IPS DF 4.7 (cell line): ENCODE data around the gene MEAF6.

Experiments
- DNase-seq: peaks from one replicate; pipeline ENCODE4 v3.0.0-alpha.2; 2013; ENCODE audit warnings: low spot score; ENCODE audit errors: extremely low read depth

The MEAF6 gene

DNA sequence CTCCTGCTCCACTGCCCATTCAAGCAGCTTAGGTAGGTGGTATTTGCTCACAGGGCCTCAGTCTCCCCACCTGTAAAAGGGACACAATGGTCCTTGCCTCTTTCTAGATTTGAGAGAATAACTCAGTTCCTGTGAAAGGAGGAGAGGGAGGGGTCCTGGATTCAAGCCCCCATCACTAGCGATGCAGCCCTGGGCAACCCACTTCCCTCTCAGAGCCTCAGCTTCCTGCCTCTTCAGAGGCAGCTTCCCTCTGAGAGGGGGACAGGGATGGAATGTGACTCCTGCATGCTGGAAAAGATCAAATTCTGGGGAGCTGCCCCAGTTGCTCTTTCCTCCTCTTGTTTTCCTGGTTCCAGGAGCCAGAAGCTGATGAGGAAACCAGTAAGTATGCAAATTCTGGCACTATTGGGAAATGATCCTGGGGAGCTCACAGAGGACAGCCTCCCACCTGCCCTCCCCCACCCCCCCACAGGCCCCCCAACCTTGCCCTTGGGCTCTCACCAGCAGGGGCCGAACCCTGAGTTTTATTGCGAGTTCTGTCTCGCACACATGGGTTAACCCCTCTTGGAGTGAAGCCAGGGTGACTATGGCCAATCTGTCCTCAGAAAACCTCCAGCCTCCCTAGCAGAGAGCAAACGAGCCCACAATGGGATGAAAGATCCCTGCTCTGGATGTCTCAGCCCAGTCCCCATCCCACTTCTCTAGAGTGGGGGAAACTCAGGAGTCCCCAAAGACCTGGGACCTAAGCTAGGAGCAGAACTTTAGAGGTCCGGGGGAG is 28.5 kb downstream of the MEAF6 start:
- no peak for DNase-seq

- no peak for DNase-seq
These were observed 30.1 kb downstream of the MEAF6 start for GRCh38 chr1:37484325-37485051.

- DNase-seq, result no peak
These were observed 30.8 kb downstream of the MEAF6 start for GRCh38 chr1:37483785-37484184.

GRCh38 chr1:37482796-37483744 is 31.5 kb downstream of the MEAF6 start:
- no peak for DNase-seq

DNA sequence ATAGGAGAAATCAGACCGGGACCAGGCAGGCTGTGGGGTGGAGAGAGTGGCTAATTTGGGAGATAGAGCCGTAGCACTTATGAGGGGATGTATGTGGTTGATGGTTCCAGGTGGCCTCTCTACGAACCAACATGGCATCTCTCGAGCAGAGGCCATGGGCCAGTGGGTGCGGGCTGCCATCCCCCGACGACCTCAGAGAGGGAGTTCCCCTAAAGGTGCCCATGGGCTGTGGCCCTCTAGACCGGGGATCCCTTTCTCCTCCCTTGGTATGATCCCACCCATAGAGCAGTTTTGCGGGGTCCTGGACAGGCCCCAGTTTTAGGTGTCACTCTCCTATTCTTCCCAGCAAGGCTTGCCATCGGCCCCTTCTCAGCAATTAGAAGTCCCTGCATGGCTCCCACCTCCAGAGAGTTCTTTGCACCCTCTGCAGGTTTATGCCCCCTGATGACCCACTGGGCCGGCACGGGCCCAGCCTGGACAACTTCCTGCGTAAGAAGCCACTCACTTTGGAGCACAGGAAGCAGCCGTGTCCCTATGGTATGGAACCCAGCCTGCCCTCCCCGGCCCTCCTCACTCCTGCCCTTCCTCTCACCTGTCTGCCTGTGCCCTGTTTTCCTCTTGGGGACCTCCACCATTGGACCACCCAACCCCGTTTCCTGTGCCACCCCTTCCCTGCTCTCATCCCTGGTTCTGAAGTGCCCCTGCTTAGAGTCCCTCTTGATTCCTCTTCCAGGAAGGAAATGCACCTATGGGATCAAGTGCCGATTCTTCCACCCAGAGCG is 32.4 kb downstream of the MEAF6 start:
- no peak for DNase-seq

DNA sequence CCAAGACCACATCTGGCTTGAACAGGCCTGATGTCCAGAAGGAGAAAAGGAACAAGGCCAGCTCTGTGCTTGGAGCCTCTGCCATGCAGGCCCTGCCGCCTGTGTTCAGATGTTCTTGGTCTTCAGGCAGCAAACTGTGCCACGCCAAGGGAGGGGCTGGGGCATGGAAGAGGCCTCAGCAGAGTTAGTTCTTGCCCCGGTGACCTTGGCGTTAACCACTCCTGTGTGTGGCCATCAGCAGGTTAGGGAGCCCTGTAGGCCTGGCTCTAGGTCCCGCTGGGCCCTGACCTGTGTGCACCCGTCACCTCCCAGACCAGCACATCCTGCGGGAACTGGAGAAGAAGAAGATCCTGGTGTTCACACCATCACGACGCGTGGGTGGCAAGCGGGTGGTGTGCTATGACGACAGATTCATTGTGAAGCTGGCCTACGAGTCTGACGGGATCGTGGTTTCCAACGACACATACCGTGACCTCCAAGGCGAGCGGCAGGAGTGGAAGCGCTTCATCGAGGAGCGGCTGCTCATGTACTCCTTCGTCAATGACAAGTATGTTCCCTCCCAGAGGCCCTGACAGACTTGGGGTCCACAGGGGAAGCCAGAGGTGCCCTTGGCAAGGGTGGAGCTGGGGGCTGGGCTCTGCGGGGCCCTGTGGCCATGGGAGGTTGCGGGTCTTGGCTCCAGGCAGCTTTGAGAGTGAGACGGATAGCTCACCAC is 33.1 kb downstream of the MEAF6 start:
- no peak for DNase-seq

GRCh38 chr1:37480581-37481288 is 33.8 kb downstream of the MEAF6 start:
- no peak for DNase-seq

GRCh38 chr1:37480125-37480466 is 34.5 kb downstream of the MEAF6 start:
- DNase-seq, result no peak

DNA sequence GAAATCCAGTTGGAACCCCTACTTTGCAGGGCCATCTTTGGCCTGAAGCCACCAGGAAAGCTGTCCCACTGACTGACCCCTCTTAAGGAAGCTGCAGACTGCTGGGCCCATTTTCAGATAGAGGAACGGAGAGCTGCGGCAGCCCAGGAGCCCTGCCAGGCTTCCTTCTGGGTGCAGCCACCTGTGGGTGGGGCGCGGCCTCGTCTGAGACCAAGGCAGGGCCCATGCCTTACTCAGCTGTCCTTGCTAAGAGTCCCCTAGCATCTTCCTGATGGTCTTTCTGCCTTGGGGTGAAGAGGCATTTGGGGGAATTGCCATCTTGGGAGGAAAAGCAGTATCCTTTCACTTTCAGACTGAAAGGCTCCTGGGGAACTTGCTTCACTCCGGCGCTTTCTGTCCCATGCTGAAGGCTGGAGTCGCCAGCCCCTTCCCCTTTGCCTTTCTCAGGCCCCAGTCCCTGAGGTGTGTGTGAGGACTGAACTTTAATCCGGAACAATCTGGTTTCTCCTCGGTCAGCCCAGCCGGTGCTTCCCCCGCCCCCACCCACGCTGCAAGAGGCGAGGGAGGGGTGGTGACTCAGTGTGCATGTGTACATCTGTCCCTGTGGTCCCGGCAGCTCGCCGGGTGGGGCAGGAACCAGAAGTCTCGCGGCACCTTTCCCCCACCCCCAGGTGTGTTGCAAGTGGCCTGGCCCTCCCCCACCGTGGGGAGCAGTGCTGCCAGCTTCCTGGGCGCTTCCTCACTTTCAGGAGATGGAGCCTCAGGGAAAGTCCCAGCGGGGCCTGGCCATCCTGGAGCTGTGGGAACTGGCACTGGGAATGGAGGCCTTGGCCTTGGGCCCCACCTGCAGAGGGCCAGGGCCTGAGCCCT is 35.1 kb downstream of the MEAF6 start:
- DNase-seq, result no peak

- no peak for DNase-seq
These were observed 35.7 kb downstream of the MEAF6 start for GRCh38 chr1:37478890-37479254.

- DNase-seq, result no peak
These were observed 36.1 kb downstream of the MEAF6 start for GRCh38 chr1:37478451-37478881.

DNA sequence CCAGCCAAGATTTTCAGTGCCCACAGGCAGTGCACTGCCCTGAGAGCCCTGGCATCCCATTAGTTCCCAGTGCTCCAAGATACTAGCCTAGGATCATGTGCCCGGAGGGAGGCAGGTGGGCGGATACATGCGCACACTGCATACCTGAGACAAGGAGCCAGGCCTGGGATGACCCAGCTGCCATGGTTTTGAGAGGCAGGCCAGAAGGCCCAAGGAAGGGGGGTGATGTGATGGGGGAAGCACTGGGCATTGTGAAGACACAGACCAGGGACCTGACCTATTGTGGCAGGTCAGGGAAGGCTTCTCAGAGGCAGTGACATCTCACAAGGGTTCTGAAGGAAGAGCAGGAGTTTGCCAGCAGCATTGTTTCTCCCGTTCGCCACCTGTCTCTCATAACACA is 36.6 kb downstream of the MEAF6 start:
- DNase-seq, result no peak

DNA sequence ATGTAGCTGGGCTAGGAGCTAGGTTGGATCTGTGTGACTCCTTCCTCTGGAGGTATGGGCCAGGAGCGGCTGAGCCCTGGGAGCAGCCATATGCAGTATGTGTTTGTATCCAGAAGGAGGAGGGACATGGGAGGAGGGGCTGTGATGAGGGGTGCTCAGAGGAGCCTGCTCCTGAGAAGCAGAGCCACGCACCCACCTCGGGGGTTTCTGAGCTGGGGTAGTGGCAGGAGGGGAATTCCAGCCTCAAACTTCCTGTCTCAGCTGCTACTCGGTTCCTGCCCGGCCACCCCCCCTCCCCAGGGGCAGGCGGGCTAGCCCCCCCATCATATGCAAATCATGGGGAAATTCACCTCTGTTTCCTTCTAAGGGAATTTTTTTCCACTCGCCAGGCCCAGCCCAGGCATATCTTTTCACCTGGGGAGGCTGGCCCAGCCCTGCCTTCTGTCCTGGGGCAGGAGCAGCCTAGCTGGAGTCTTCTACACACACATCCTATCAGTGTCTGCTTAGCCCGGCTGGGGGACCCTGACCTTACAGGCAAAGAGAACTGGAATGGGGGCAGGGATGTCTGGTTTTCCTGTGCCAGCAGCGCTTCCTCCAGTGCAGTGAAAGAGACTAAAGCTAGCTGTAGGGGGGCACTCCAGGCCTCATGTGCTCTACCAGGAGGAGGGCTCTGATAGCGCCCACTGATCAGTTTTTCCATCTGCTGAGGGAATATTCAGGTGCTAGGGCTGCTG is 37.2 kb downstream of the MEAF6 start:
- DNase-seq, result no peak

DNA sequence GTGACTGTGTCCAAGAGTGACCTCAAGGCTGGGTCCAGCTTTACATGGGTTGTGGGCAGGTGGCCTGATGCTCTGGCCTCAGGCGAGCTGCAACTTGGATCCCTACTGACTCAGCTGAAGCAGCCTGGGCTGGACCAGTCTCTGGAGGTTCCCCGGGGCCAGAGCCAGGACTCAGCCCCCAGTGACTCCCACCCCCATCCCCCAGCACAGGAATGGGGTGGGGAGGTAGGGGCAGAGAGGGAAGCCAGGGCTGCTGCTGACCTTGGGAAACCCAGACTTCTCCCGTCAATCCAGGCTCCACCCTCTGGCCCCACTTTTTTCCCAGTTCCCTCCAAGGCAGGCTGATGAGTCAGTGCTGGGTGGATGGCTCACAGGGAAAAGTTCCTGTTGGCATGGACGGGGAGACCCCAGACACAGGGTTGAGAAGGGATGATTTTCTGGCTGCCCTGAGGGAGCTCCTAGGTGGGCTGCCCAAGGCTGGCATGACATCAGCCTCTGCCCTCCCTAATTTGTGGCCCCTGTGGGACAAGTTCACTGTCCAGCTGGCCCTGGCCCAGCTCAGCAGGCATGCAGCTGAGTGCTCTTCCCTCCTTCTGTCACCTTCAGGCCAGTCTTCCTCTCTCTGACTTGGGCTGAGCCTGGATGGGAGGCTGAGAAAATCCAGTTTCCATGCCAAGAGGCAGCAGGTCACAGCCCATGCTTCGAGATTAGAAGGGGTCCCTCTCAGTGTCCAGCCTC is 37.9 kb downstream of the MEAF6 start:
- DNase-seq, result no peak

DNA sequence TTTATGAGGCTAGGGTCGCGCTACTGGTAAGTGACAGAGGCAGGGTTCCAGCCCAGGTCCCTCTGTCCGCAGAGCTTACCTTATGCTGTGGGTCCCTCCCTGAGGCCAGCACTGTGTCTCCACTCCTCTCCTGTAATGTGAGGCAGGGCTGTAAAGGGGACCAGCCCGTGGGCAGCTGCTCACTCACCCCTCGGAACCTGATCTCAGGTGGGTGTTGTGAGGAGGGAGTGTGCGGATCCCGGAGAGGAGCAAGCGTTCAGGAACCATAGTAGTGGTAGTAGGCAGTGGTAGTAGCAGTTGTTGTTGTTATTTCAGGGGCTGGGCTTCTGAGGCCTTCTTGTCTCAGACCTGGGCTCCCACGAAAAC is 38.5 kb downstream of the MEAF6 start:
- no peak for DNase-seq

DNA sequence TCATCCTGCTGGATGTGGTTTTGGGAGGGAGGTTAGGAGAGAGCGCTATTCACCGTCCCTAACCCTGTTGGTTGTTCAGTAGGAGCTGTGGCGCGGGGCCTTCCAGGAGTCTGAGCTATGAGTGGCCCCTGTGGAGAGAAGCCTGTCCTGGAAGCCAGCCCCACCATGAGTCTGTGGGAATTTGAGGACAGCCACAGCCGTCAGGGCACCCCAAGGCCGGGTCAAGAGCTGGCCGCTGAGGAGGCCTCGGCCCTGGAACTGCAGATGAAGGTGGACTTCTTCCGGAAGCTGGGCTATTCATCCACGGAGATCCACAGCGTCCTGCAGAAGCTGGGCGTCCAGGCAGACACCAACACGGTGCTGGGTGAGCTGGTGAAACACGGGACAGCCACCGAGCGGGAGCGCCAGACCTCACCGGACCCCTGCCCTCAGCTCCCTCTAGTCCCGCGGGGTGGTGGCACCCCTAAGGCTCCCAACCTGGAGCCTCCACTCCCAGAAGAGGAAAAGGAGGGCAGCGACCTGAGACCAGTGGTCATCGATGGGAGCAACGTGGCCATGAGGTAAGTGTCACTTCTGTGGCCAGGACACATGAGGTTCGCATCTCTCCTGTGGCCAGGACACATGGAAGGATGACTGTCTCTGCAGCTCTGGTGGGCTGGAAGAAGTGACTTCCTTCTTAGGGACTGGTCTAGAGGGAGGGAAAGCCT is 39.0 kb downstream of the MEAF6 start:
- DNase-seq, result no peak
